GM23338 (cell line): Measurements from ENCODE around the gene SYT2. TPM values are rescaled to one million over a fixed set of nuclear protein-coding genes. Genes with fewer than 3 reads are reported as not detected.
"Not testable (repeated sequence)": the region's sequence is repeated elsewhere in the genome, so short reads cannot be mapped to it uniquely, and the experiment has no call there.

ENCODE experiments used
- ATAC-seq: fragments of 200-7000 bp; cut with Tn5 transposase; 3 replicates; pipeline ENCODE4 v1.9.1; 2020
- DNase-seq: peaks from one replicate; pipeline ENCODE4 v3.0.0-alpha.2; 2015; ENCODE audit warnings: low spot score
- H2AFZ ChIP-seq: fragments of 200-600 bp; sonication (generic); 2 replicates; pipeline ENCODE4 v1.8.0; 2016; ENCODE audit warnings: antibody characterized with exemption, mild to moderate bottlenecking, moderate library complexity
- H3F3A ChIP-seq: fragments of 200-600 bp; sonication (generic); replicated peaks from 2 replicates; pipeline ENCODE4 v1.8.0; 2017; ENCODE audit warnings: antibody characterized with exemption, mixed run types, low read depth
- H3K27ac ChIP-seq: fragments of 200-600 bp; sonication (generic); 2 replicates; pipeline ENCODE4 v1.6.1; 2016; ENCODE audit warnings: low read depth
- H3K27me3 ChIP-seq: fragments of 200-600 bp; sonication (generic); 2 replicates; pipeline ENCODE4 v1.8.0; 2016; ENCODE audit warnings: mild to moderate bottlenecking, mixed run types, moderate library complexity; ENCODE audit not compliant: insufficient read depth
- H3K36me3 ChIP-seq: fragments of 200-600 bp; sonication (generic); 2 replicates; pipeline ENCODE4 v1.8.0; 2016; ENCODE audit warnings: mild to moderate bottlenecking; ENCODE audit not compliant: insufficient read depth
- H3K4me1 ChIP-seq: fragments of 200-600 bp; sonication (generic); 2 replicates; pipeline ENCODE4 v1.8.0; 2016; ENCODE audit warnings: mild to moderate bottlenecking, moderate library complexity; ENCODE audit not compliant: insufficient read depth
- H3K4me2 ChIP-seq: fragments of 200-600 bp; sonication (generic); 2 replicates; pipeline ENCODE4 v1.7.1; 2017; ENCODE audit warnings: mixed run types
- H3K4me3 ChIP-seq: fragments of 200-600 bp; sonication (generic); 2 replicates; pipeline ENCODE4 v1.6.1; 2016; ENCODE audit warnings: mixed run types
- H3K79me2 ChIP-seq: fragments of 200-600 bp; sonication (generic); replicated peaks from 2 replicates; pipeline ENCODE4 v1.8.0; 2017; ENCODE audit warnings: mild to moderate bottlenecking; ENCODE audit not compliant: insufficient read depth
- H3K9me2 ChIP-seq: fragments of 200-600 bp; sonication (generic); 2 replicates; pipeline ENCODE4 v1.8.0; 2017; ENCODE audit not compliant: insufficient read depth
- H4K20me1 ChIP-seq: fragments of 200-600 bp; sonication (generic); replicated peaks from 2 replicates; pipeline ENCODE4 v1.8.0; 2017; ENCODE audit warnings: mild to moderate bottlenecking; ENCODE audit not compliant: insufficient read depth
- H3K27ac Mint-ChIP-seq: 2 replicates; pipeline ENCODE4 v1.8.0; 2020; ENCODE audit warnings: inconsistent platforms, mild to moderate bottlenecking, moderate library complexity, mixed read lengths
- H3K27me3 Mint-ChIP-seq: 3 replicates; pipeline ENCODE4 v1.8.0; 2022; ENCODE audit warnings: low read depth, mild to moderate bottlenecking, moderate library complexity, mixed read lengths, inconsistent platforms; ENCODE audit not compliant: insufficient read depth, poor library complexity
- H3K36me3 Mint-ChIP-seq: 3 replicates; pipeline ENCODE4 v1.8.0; 2021; ENCODE audit warnings: low read depth, mild to moderate bottlenecking, inconsistent platforms, moderate library complexity, mixed read lengths
- H3K4me1 Mint-ChIP-seq: 3 replicates; pipeline ENCODE4 v1.8.0; 2020; ENCODE audit warnings: mild to moderate bottlenecking, inconsistent platforms, mixed read lengths
- H3K4me3 Mint-ChIP-seq: 3 replicates; pipeline ENCODE4 v1.8.0; 2021; ENCODE audit warnings: moderate library complexity, mild to moderate bottlenecking, inconsistent platforms, mixed read lengths
- H3K9me3 Mint-ChIP-seq: 3 replicates; pipeline ENCODE4 v1.8.0; 2020; ENCODE audit warnings: moderate library complexity, mild to moderate bottlenecking, inconsistent platforms, mixed read lengths
- polyA plus RNA-seq: library from polyadenylated mRNA; unstranded; fragments of >200 nt; fragmentation: Nextera tagmentation; extraction: Ambion mirVana; gene quantifications from 2 replicates; pipeline ENCODE4 v1.2.1, GENCODE V29; 2016
- total RNA-seq: library from RNA; depleted of rRNA; stranded (reverse); fragments of >200 nt; shearing (Covaris generic); gene quantifications from 2 replicates; pipeline ENCODE4 v1.2.3, GENCODE V29; 2014; rRNA removed

Gene SYT2
- total and polyA plus RNA-seq, 2 experiments from 2014 or later: 2.4 to 12.5 TPM

DNA sequence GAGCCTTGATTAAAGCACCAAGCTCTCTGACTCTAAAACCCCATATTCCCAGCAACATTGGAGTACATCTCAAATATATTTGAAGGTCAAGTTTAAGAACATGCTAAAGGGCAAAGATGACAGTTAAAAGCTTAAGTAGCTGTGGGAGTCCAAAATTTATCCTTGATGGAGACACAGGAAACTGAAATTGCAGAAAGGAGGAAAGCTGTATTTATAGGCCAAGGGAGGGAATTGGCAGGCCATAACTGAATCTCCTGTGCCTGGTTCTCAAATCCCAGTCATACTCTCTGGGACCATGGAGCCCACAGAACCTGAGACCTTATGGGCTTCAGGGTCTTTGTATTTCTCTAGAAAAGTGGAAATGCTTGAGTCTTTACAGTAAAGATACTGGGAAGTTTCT lies 167.8 kb downstream of the SYT2 start:
- not testable (repeated sequence) for H3K27ac ChIP-seq, H3K79me2 ChIP-seq, H3K27me3 Mint-ChIP-seq, H2AFZ ChIP-seq, H3K9me2 ChIP-seq, H3F3A ChIP-seq, H3K27me3 ChIP-seq, H3K9me3 Mint-ChIP-seq, DNase-seq, H3K27ac Mint-ChIP-seq, H3K36me3 Mint-ChIP-seq, ATAC-seq, H3K4me3 Mint-ChIP-seq, H4K20me1 ChIP-seq, H3K4me2 ChIP-seq, H3K36me3 ChIP-seq, H3K4me3 ChIP-seq
- peaks cover 13% of the 10 kb centered on the region; the same call in 1 of the 2 replicates for H3K4me1 ChIP-seq
- H3K4me1 Mint-ChIP-seq: peaks cover 30% of the 10 kb centered on the region

- DNase-seq, H3K36me3 ChIP-seq, H3K79me2 ChIP-seq, H4K20me1 ChIP-seq, H2AFZ ChIP-seq, H3K4me3 ChIP-seq, H3K27me3 ChIP-seq, H3K27me3 Mint-ChIP-seq, H3K9me2 ChIP-seq, H3K27ac Mint-ChIP-seq, H3K27ac ChIP-seq, H3K4me3 Mint-ChIP-seq, H3F3A ChIP-seq, H3K9me3 Mint-ChIP-seq, H3K4me2 ChIP-seq, H3K36me3 Mint-ChIP-seq: not testable (repeated sequence)
- ATAC-seq: peak; percentile 20; the same call in 2 of the 3 replicates
- H3K4me1 Mint-ChIP-seq: peaks cover 30% of the 10 kb centered on the region
- H3K4me1 ChIP-seq: peaks cover 13% of the 10 kb centered on the region; the same call in 1 of the 2 replicates
These were observed 169.4 kb downstream of the SYT2 start for GRCh38 chr1:202540858-202541257.

Other genes starting within 250 kb of the SYT2 start
- gene KDM5B, start 98.0 kb upstream of the SYT2 start, total RNA-seq: 186 and 202 TPM in 2 replicates
- 150 and 175 TPM in 2 replicates for gene KDM5B, start 98.0 kb upstream of the SYT2 start, polyA plus RNA-seq
- 7.2 TPM in 1 of 2 replicates, not detected in the other for gene PCAT6, start 100.5 kb upstream of the SYT2 start, total RNA-seq
- gene PCAT6, start 100.5 kb upstream of the SYT2 start, polyA plus RNA-seq: 28.1 and 28.7 TPM in 2 replicates
- 4.0 and 4.9 TPM in 2 replicates for gene RABIF, start 178.7 kb upstream of the SYT2 start, total RNA-seq
- gene RABIF, start 178.7 kb upstream of the SYT2 start, polyA plus RNA-seq: 6.9 and 7.6 TPM in 2 replicates
- gene KLHL12, start 216.8 kb upstream of the SYT2 start, total RNA-seq: 27.5 and 27.6 TPM in 2 replicates
- 14.6 and 15.5 TPM in 2 replicates for gene KLHL12, start 216.8 kb upstream of the SYT2 start, polyA plus RNA-seq
- 59.1 and 61.2 TPM in 2 replicates for gene ADIPOR1, start 247.9 kb upstream of the SYT2 start, total RNA-seq
- 45.3 and 47.2 TPM in 2 replicates for gene ADIPOR1, start 247.9 kb upstream of the SYT2 start, polyA plus RNA-seq